ENCODE results near the gene CMTR1.

GRCh38 chr6:37503309-37503965 lies 70.4 kb downstream of the CMTR1 start:
- TF ChIP-seq, protein P1, sequence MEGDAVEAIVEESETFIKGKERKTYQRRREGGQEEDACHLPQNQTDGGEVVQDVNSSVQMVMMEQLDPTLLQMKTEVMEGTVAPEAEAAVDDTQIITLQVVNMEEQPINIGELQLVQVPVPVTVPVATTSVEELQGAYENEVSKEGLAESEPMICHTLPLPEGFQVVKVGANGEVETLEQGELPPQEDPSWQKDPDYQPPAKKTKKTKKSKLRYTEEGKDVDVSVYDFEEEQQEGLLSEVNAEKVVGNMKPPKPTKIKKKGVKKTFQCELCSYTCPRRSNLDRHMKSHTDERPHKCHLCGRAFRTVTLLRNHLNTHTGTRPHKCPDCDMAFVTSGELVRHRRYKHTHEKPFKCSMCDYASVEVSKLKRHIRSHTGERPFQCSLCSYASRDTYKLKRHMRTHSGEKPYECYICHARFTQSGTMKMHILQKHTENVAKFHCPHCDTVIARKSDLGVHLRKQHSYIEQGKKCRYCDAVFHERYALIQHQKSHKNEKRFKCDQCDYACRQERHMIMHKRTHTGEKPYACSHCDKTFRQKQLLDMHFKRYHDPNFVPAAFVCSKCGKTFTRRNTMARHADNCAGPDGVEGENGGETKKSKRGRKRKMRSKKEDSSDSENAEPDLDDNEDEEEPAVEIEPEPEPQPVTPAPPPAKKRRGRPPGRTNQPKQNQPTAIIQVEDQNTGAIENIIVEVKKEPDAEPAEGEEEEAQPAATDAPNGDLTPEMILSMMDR (IDR thresholded peaks at IDR 0.05), result no peak
- TF ChIP-seq POLR2A (IDR thresholded peaks at IDR 0.05) (no peak), EP300 (IDR thresholded peaks at IDR 0.05) (no peak)
